ENCODE results near the gene IRX2. TPM values are rescaled to one million over a fixed set of nuclear protein-coding genes. Genes with fewer than 3 reads are reported as not detected.

Gene IRX2
- total and polyA plus RNA-seq, 10 of the 15 experiments (the other 5 are each of a cell fraction or from before 2014, with no cell fraction given), result not detected

- ChIA-PET POLR2A (no interaction called here), RAD21 (ENCODE audit: unreplicated experiment) (no interaction called here), CTCF (no interaction called here), SMC1A (ENCODE audit: uncharacterized antibody, unreplicated experiment) (no interaction called here)
- Histone ChIP-seq H3K79me2 (ENCODE audit: control insufficient read depth, insufficient read depth, low read length) (no peaks in the 10 kb centered on the region), H2AFZ (ENCODE audit: control insufficient read depth, low read depth, low read length) (no peak overlapping the region), H4K20me1 (ENCODE audit: control insufficient read depth, insufficient read depth) (no peaks in the 10 kb centered on the region), H3K4me3 (no peak overlapping the region), H3K27ac (ENCODE audit: control insufficient read depth, insufficient read depth) (no peak overlapping the region), H3K4me2 (ENCODE audit: control insufficient read depth, insufficient read depth) (no peak overlapping the region), H3K4me1 (ENCODE audit: control insufficient read depth, insufficient read depth, low read length) (no peaks in the 10 kb centered on the region), H3K9ac (ENCODE audit: control insufficient read depth, insufficient read depth, low read length) (no peak overlapping the region), H3K36me3 (ENCODE audit: control insufficient read depth in 2 of 2, insufficient read depth in 2 of 2, low read length in 1 of 2) (no peaks in the 10 kb centered on the region), H3K27me3 (replicated peaks in 1 of 2; ENCODE audit: control insufficient read depth in 2 of 2, insufficient read depth in 2 of 2, low read length in 1 of 2) (no peaks in the 10 kb centered on the region), H3K9me3 (replicated peaks; ENCODE audit: control insufficient read depth, insufficient read depth, low read length) (no peaks in the 10 kb centered on the region; the same call in 2 of the 3 replicates)
- no peak for FAIRE-seq
- no peak for TF ChIP-seq PML (IDR thresholded peaks at IDR 0.05; ENCODE audit: low read length)
- no peak for TF ChIP-seq E2F4 (IDR thresholded peaks at IDR 0.05; ENCODE audit: low read depth, low read length)
- TF ChIP-seq CHD2 (IDR thresholded peaks at IDR 0.05; ENCODE audit: borderline replicate concordance, low read depth, low read length), result no peak
- TF ChIP-seq TARDBP (IDR thresholded peaks at IDR 0.05; ENCODE audit: borderline replicate concordance), result no peak
- no peak for TF ChIP-seq RAD21 (IDR thresholded peaks at IDR 0.05; ENCODE audit: insufficient read depth, low read depth, low read length)
- no peak for TF ChIP-seq RCOR1 (conservative IDR thresholded peaks at IDR 0.05; ENCODE audit: low read depth, low read length)
- no peak for TF ChIP-seq RB1 (IDR thresholded peaks at IDR 0.05; ENCODE audit: borderline replicate concordance)
- TF ChIP-seq POLR2AphosphoS5 (IDR thresholded peaks at IDR 0.05; ENCODE audit: low read length), result no peak
- TF ChIP-seq NR2C2 (IDR thresholded peaks at IDR 0.05; ENCODE audit: borderline replicate concordance, control insufficient read depth, insufficient read length, low read depth), result no peak
- no peak for TF ChIP-seq FOXK2 (IDR thresholded peaks at IDR 0.05)
- no peak for TF ChIP-seq NKRF (conservative IDR thresholded peaks at IDR 0.05)
- no peak for TF ChIP-seq ZSCAN29 (IDR thresholded peaks at IDR 0.05)
- TF ChIP-seq SREBF2 (IDR thresholded peaks at IDR 0.05; ENCODE audit: low read length), result no peak
- no peak for TF ChIP-seq CTCF (IDR thresholded peaks at IDR 0.05 in 2 of 3, conservative IDR thresholded peaks at IDR 0.05 in 1 of 3; ENCODE audit: control insufficient read depth in 2 of 3, extremely low read depth in 1 of 3, insufficient read depth in 1 of 3, low read depth in 3 of 3, low read length in 3 of 3)
- TF ChIP-seq MEF2A (IDR thresholded peaks at IDR 0.05; ENCODE audit: insufficient read depth, low read depth, low read length), result no peak
- TF ChIP-seq SMARCA5 (IDR thresholded peaks at IDR 0.05), result no peak
- no peak for TF ChIP-seq LARP7 (IDR thresholded peaks at IDR 0.05)
- no peak for TF ChIP-seq ZNF217 (IDR thresholded peaks at IDR 0.05)
- TF ChIP-seq IKZF2 (IDR thresholded peaks at IDR 0.05), result no peak
- no peak for DNase-seq (ENCODE audit: low read depth, low spot score)
- in situ Hi-C loops (cut with MboI), result no loop called here
- intact Hi-C loops (cut with micrococcal nuclease; ENCODE audit: unreplicated experiment), result no loop called here
- no peak for ATAC-seq
- 1% methylated on average over 3 of the region's 3 CpGs for WGBS (ENCODE audit: insufficient coverage, insufficient replicate concordance, low lambda C conversion rate, missing lambda C conversion rate)
- BruUV-seq (replicated peaks), result no TSS peak
These were observed 15.5 kb downstream of the IRX2 start for GRCh38 chr5:2735996-2736395.
